Mucosa of descending colon (tissue), 3 donors: ENCODE data around the gene UBAP1L. TPM values are rescaled to one million over a fixed set of nuclear protein-coding genes. Genes with fewer than 3 reads are reported as not detected.
"Not testable (repeated sequence)": the region's sequence is repeated elsewhere in the genome, so short reads cannot be mapped to it uniquely, and the experiment has no call there.

Experiments used
- ATAC-seq: fragments of 200-7000 bp; cut with Tn5 transposase; one replicate; pipeline ENCODE4 v1.9.1; 2020; ENCODE audit warnings: mild to moderate bottlenecking, moderate library complexity
- DNase-seq, 3 donors: peaks; one replicate each; pipeline ENCODE4 v3.0.0-alpha.2; 2020
- H3K36me3 ChIP-seq: fragments of 200-600 bp; one replicate; pipeline ENCODE4 v1.8.0; 2021; ENCODE audit warnings: low read depth, mild to moderate bottlenecking
- H3K4me1 ChIP-seq: fragments of 200-600 bp; one replicate; pipeline ENCODE4 v1.8.0; 2021; ENCODE audit warnings: low read depth, mild to moderate bottlenecking
- H3K4me3 ChIP-seq: fragments of 200-600 bp; one replicate; pipeline ENCODE4 v1.8.0; 2021; ENCODE audit warnings: mild to moderate bottlenecking
- H3K9me3 ChIP-seq: fragments of 200-600 bp; one replicate; pipeline ENCODE4 v1.8.0; 2021; ENCODE audit warnings: mild to moderate bottlenecking
- intact Hi-C, 2 donors: fragments of 100-400 bp; cut with DNase I in 1 of 2; cut with micrococcal nuclease in 1 of 2; formaldehyde crosslinking; loops; one replicate each; pipeline versions ENCODE4 v1.11.0 to v1.11.1; 2022; cut with DNase I, micrococcal nuclease
- total RNA-seq, 3 donors: library from RNA; stranded (reverse); fragmentation: NEBNext Ultra II Directional in 2 of 3; extraction: Animal tissue kit (Norgen Biotek cat#: 25700) in 2 of 3; gene quantifications; one replicate each; pipeline versions ENCODE4 v1.2.1 to v1.2.4, GENCODE V29; 2021 to 2023
- TF ChIP-seq, protein P1 (sequence below): fragments of 200-600 bp; IDR thresholded peaks from one replicate; pipeline ENCODE4 v1.8.0; 2022; ENCODE audit warnings: antibody characterized with exemption, mild to moderate bottlenecking
- donor health status: DM: no; HTN: no; CAD: no; lungs with moderate emphysema.
- donor health status: DM: no; HTN: no; CAD: no.
- donor health status: DM: no; HTN: yes; CAD: no.

UBAP1L gene
- total RNA-seq, 3 donors from 2014 or later: 2.0 to 6.9 (median 3.9) TPM

DNA sequence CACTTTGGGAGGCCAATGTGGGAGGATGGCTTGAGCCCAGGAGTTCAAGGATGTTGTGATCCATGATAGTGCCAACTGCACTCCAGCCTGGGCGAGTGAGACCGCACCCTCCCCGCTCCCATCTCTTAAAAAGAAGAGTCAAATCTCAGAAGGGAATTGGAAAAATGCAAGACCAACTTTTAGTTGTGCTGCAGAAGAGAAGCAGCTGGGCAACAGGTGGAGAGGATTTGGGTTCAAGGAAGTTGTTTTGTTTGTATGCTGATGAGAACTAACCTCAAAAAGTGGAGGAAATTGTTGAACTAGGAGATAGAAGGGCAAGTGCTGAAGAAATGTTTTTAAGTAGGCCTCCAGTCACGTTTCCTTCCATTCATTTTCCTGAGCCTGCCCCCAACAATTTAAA, 31.4 kb upstream of the UBAP1L start:
- TF ChIP-seq, protein P1, sequence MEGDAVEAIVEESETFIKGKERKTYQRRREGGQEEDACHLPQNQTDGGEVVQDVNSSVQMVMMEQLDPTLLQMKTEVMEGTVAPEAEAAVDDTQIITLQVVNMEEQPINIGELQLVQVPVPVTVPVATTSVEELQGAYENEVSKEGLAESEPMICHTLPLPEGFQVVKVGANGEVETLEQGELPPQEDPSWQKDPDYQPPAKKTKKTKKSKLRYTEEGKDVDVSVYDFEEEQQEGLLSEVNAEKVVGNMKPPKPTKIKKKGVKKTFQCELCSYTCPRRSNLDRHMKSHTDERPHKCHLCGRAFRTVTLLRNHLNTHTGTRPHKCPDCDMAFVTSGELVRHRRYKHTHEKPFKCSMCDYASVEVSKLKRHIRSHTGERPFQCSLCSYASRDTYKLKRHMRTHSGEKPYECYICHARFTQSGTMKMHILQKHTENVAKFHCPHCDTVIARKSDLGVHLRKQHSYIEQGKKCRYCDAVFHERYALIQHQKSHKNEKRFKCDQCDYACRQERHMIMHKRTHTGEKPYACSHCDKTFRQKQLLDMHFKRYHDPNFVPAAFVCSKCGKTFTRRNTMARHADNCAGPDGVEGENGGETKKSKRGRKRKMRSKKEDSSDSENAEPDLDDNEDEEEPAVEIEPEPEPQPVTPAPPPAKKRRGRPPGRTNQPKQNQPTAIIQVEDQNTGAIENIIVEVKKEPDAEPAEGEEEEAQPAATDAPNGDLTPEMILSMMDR: no peak
- Histone ChIP-seq H3K36me3 (no peaks in the 10 kb centered on the region), H3K4me1 (no peaks in the 10 kb centered on the region), H3K9me3 (no peaks in the 10 kb centered on the region), H3K4me3 (no peak overlapping the region)
- intact Hi-C loops: no loop called here
- ATAC-seq (no peak), DNase-seq (no peak)

DNA sequence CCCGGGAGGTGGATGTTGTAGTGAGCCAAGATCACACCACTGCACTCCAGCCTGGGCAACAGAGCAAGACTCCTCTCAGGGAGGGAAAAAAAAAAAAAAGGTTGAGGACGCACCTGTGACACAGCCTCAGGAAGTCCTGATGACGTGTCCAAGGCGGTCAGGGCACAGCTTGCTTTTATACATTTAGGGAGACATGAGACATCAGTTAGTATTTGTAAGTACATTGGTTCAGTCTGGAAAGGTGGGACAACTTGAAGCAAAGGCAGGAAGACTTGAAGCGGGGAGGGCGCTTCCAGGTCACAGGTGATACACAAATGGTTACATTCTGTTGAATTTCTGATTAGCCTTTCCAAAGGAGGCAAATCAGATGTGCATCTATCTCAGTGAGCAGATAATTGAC, 23.6 kb upstream of the UBAP1L start:
- ATAC-seq, intact Hi-C loops, H3K36me3 ChIP-seq, H3K9me3 ChIP-seq, H3K4me3 ChIP-seq, H3K4me1 ChIP-seq, DNase-seq: not testable (repeated sequence)

DNA sequence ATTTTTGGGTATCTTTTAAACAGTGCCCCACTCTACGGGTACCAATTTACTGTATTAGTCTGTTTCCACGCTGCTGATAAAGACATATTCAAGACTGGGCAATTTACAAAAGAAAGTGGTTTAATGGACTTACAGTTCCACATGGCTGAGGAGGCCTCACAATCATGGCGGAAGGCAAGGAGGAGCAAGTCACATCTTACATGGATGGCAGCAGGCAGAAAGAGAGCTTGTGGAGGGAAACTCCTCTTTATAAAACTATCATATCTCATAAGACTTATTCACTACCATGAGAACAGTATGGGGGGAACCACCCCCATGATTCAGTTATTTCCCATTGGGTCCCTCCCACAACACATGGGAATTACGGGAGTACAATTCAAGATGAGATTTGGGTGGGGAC, 22.9 kb upstream of the UBAP1L start:
- H3K4me3 ChIP-seq, ATAC-seq, intact Hi-C loops, DNase-seq, H3K9me3 ChIP-seq, H3K4me1 ChIP-seq, H3K36me3 ChIP-seq: not testable (repeated sequence)

DNA sequence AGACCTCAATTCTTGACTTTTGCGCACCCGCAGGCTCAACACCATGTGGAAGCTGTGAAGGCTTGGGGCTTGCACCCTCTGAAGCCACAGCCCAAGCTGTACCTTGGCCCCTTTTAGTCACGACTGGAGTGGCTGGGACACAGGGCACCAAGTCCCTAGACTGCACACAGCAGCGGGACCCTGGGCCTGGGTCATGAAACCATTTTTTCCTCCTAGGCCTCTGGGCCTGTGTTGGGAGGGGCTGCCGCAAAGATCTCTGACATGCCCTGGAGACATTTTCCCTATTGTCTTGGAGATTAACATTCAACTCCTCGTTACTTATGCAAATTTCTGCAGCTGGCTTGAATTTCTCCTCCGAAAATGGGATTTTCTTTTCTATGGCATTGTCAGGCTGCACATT, 22.1 kb upstream of the UBAP1L start:
- intact Hi-C loops, H3K4me3 ChIP-seq: not testable (repeated sequence)

DNA sequence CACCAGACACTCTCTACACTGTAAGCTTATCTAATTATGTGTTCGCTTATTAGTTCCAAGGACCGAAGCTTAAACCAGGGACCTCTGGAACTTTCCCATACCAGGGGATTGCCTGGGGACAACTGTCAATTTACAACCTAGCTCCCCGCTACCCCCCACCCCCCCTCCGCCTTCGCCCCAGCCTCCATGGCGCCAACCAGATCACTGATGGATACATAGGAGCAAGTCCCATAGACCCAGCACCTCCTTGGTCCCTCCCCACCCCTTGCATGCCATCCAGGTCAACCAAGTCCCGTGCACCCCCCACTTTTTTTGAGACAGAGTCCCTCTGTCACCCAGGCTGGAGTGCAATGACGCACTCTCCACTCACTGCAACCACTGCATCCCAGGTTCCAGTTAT, 19.5 kb upstream of the UBAP1L start:
- Histone ChIP-seq H3K4me3 (no peak overlapping the region), H3K4me1 (peaks cover 18% of the 10 kb centered on the region), H3K9me3 (no peaks in the 10 kb centered on the region), H3K36me3 (no peaks in the 10 kb centered on the region)
- ATAC-seq (no peak), DNase-seq (no peak)
- intact Hi-C loops: no loop called here
- TF ChIP-seq, protein P1: no peak

More for the DNA sequence above, 22.1 kb upstream of the UBAP1L start:
- not testable (repeated sequence) for H3K36me3 ChIP-seq, H3K9me3 ChIP-seq, ATAC-seq, DNase-seq
- H3K4me1 ChIP-seq: peaks cover 11% of the 10 kb centered on the region

DNA sequence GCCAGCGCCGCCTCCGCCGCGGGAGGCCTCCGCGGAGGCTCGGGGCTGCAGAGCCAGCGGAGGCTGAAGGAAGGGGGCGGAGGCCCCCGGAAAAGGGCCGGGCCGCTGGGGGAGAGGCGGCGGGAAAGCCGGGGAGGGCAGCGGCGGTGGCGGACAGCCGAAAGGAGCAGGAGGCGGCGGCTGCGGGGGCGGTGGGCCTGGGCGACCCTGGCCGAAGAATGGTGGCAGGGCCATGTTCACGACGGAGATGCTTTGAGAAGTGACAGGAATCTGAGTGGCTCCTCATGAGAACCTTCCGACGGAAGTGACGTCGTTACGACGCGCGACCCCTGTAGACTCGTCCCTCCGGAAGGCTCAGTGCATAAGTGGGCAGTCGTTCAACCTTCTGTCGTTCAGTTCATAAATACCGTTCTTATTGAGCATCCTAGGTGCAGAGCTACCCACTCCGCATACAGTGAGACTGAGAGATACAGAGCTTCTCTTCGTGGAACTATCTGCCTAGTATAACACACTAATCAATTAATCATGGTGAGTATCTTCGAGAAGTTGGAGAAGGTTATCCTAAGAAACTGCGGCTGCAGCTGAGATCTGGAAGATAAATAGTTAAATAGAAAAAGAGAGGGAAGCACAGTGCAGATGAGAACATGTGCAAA, 18.7 kb upstream of the UBAP1L start, which contains the start of gene PDCD7:
Gene PDCD7, minus strand, starts transcription at position 261 of the 653 bp plus-strand sequence. Its CDS starts 27 bp downstream, at position 234.
- Histone ChIP-seq H3K4me1 (peaks cover 18% of the 10 kb centered on the region), H3K9me3 (no peaks in the 10 kb centered on the region), H3K4me3 (peak within 1 kb of the TSS; percentile 59), H3K36me3 (no peaks in the 10 kb centered on the region)
- DNase-seq: peak; percentile 85 to 94 (median 93)
- TF ChIP-seq, protein P1: no peak
- peak; percentile 92 for ATAC-seq
- intact Hi-C loops: no loop called here

DNA sequence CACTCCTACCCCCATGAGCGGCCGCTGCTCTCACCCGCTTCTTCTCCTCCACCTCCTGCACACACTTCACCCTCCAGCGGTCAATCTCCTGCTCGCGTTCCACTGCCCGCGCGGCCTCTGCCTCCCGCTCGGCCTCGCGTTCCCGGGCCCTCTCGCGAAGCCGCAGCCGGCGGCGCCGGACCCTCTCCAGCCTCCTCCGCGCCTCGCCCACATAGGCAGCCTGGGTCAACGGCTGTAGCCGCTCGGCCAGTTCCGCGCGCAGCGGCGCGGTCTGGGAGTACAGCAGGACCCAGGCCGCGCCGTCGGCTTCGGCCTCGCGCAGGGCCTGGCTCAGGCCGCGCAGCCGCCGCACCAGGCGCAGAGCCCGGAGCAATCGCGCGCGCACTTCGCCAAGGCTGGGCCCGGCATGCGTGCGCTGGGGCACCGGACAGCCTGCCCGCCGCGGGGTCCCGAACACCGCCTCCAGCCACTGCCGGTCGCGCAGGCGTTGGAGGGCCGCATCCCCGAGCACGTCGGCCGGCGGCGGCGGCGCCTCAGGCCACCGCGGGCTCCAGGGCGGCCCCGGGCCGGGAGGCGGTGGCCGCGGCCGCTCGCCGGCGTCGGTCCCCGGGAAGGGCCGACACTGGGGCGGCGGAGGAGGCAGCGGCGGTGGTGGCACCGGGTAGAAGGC, 18.0 kb upstream of the UBAP1L start:
- ATAC-seq: peak; percentile 81
- TF ChIP-seq, protein P1: no peak
- no peaks in the 10 kb centered on the region for H3K36me3 ChIP-seq
- peak overlapping the region; percentile 59 for H3K4me3 ChIP-seq
- intact Hi-C loops: no loop called here
- DNase-seq: peak; percentile 27 to 70 (median 58)
- peaks cover 18% of the 10 kb centered on the region for H3K4me1 ChIP-seq
- no peaks in the 10 kb centered on the region for H3K9me3 ChIP-seq
